Neural cell (in vitro differentiated cells): ENCODE measurements around the gene RGL4.

ENCODE experiments used
- CTCF ChIP-seq: fragments of 450-650 bp; IDR thresholded peaks from 2 replicates; pipeline ENCODE4 v1.5.1; 2014; ENCODE audit warnings: antibody characterized with exemption, mild to moderate bottlenecking, moderate library complexity; ENCODE audit not compliant: poor library complexity, severe bottlenecking
- EP300 ChIP-seq: fragments of 450-650 bp; conservative IDR thresholded peaks from 2 replicates; pipeline ENCODE4 v1.6.1; 2014; ENCODE audit warnings: antibody characterized with exemption, mild to moderate bottlenecking, moderate library complexity; ENCODE audit not compliant: poor library complexity, severe bottlenecking
- EZH2 ChIP-seq: fragments of 200-600, 300-800 bp; shearing (Covaris generic), sonication (generic); IDR thresholded peaks from 2 replicates; pipeline ENCODE4 v1.6.1; 2014; ENCODE audit warnings: antibody characterized with exemption, low read length, borderline replicate concordance, mild to moderate bottlenecking; ENCODE audit not compliant: insufficient read depth, poor library complexity, severe bottlenecking
- MXI1 ChIP-seq: fragments of 450-650 bp; conservative IDR thresholded peaks from 2 replicates; pipeline ENCODE4 v1.6.1; 2014; ENCODE audit warnings: antibody characterized with exemption, mild to moderate bottlenecking; ENCODE audit not compliant: poor library complexity, severe bottlenecking
- POLR2AphosphoS5 ChIP-seq: IDR thresholded peaks from 2 replicates; pipeline ENCODE4 v1.6.1; 2012
- RAD21 ChIP-seq: fragments of 450-650 bp; conservative IDR thresholded peaks from 2 replicates; pipeline ENCODE4 v1.6.1; 2014; ENCODE audit warnings: antibody characterized with exemption, mild to moderate bottlenecking, moderate library complexity
- REST ChIP-seq: IDR thresholded peaks from 2 replicates; pipeline ENCODE4 v1.6.1; 2012; ENCODE audit warnings: borderline replicate concordance
- SMC3 ChIP-seq: fragments of 450-650 bp; conservative IDR thresholded peaks from 2 replicates; pipeline ENCODE4 v1.6.1; 2014; ENCODE audit warnings: antibody characterized with exemption, mild to moderate bottlenecking, moderate library complexity; ENCODE audit not compliant: poor library complexity
- TAF1 ChIP-seq: IDR thresholded peaks from 2 replicates; pipeline ENCODE4 v1.6.1; 2012; ENCODE audit warnings: low read depth

- no peak for TF ChIP-seq TAF1
- TF ChIP-seq CTCF, result no peak
- no peak for TF ChIP-seq RAD21
- TF ChIP-seq EZH2, result no peak
- TF ChIP-seq POLR2AphosphoS5, result no peak
- no peak for TF ChIP-seq REST
- TF ChIP-seq EP300, result no peak
- no peak for TF ChIP-seq SMC3
- TF ChIP-seq MXI1, result no peak
Observed at GRCh38 chr22:23718371-23719165, 27.8 kb downstream of the RGL4 start.
